Subcutaneous abdominal adipose tissue (tissue), 5 donors: Measurements from ENCODE around the gene ALOX5.

ENCODE experiments used
- H3K27ac ChIP-seq: one replicate; pipeline ENCODE4 v1.7.0; 2013; ENCODE audit warnings: low read depth, mild to moderate bottlenecking, inconsistent platforms, low read length, moderate library complexity
- H3K27me3 ChIP-seq, 5 donors: one replicate each; pipeline ENCODE4 v1.7.0; 2013; ENCODE audit warnings: low read length in 5 of 5, inconsistent platforms in 1 of 5; ENCODE audit not compliant: control insufficient read depth in 5 of 5, insufficient read depth in 4 of 5
- H3K36me3 ChIP-seq, 5 donors: one replicate each; pipeline ENCODE4 v1.7.0; 2013; ENCODE audit warnings: low read length in 5 of 5; ENCODE audit not compliant: control insufficient read depth in 5 of 5, insufficient read depth in 5 of 5
- H3K4me1 ChIP-seq, 5 donors: one replicate each; pipeline ENCODE4 v1.7.0; 2013; ENCODE audit warnings: low read length in 5 of 5, mild to moderate bottlenecking in 3 of 5, moderate library complexity in 1 of 5; ENCODE audit not compliant: control insufficient read depth in 5 of 5, insufficient read depth in 5 of 5
- H3K4me3 ChIP-seq, 5 donors: one replicate each; pipeline ENCODE4 v1.7.0; 2013; ENCODE audit warnings: low read length in 5 of 5, low read depth in 1 of 5
- H3K9ac ChIP-seq, 5 donors: one replicate each; pipeline ENCODE4 v1.7.0; 2013; ENCODE audit warnings: low read length in 5 of 5, mild to moderate bottlenecking in 4 of 5, moderate library complexity in 3 of 5
- H3K9me3 ChIP-seq, 5 donors: one replicate each; pipeline ENCODE4 v1.7.0; 2013; ENCODE audit warnings: low read length in 5 of 5; ENCODE audit not compliant: control insufficient read depth in 5 of 5
- donor health status: healthy.
- donor health status: healthy.
- donor health status: healthy.
- donor health status: healthy.
- donor health status: healthy.

Gene ALOX5

GRCh38 chr10:45429790-45430189 lies 55.8 kb downstream of the ALOX5 start:
- Histone ChIP-seq H3K36me3 (peaks cover 0 to 7% (median 0%) of the 10 kb centered on the region in 5 donors), H3K27me3 (peaks cover 9 to 22% (median 11%) of the 10 kb centered on the region in 5 donors), H3K9me3 (no peaks in the 10 kb centered on the region), H3K4me1 (peaks cover 0 to 23% (median 16%) of the 10 kb centered on the region in 5 donors), H3K27ac (no peak overlapping the region), H3K4me3 (no peak overlapping the region), H3K9ac (no peak overlapping the region)

DNA sequence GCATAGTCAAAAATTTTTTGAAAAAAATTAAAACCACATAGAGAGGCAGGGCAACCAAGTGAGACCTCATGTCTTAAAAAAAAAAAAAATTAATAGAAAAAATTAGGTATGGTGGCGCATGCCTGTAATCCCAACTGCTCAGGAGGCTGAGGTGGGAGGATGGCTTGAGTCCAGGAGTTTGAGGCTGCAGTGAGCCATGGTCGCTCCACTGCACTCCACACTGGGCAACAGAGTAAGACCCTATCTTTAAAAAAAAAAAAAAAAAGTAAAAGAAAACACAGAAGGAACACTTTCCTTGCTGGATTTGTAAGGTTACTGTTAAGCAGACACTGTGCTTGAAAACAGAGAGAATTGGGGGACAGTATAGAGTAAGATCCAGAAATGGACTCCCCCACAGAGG lies 58.1 kb downstream of the ALOX5 start:
- Histone ChIP-seq H3K9me3 (no peaks in the 10 kb centered on the region), H3K27me3 (peaks cover 9 to 22% (median 11%) of the 10 kb centered on the region in 5 donors), H3K27ac (no peak overlapping the region), H3K9ac (no peak overlapping the region), H3K36me3 (peaks cover 0 to 7% (median 0%) of the 10 kb centered on the region in 5 donors), H3K4me3 (no peak overlapping the region), H3K4me1 (peaks cover 0 to 12% (median 9%) of the 10 kb centered on the region in 5 donors)

- Histone ChIP-seq H3K9me3 (no peaks in the 10 kb centered on the region), H3K4me1 (peaks cover 0 to 7% (median 4%) of the 10 kb centered on the region in 5 donors), H3K27ac (no peak overlapping the region), H3K36me3 (peaks cover 0 to 7% (median 0%) of the 10 kb centered on the region in 5 donors), H3K9ac (no peak overlapping the region), H3K27me3 (peaks cover 9 to 18% (median 11%) of the 10 kb centered on the region in 5 donors), H3K4me3 (no peak overlapping the region)
Observed at GRCh38 chr10:45432700-45433472, 58.9 kb downstream of the ALOX5 start.

GRCh38 chr10:45433716-45434469 lies 59.9 kb downstream of the ALOX5 start:
- no peak overlapping the region for H3K4me3 ChIP-seq
- H3K27ac ChIP-seq, result no peak overlapping the region
- H3K9ac ChIP-seq, result no peak overlapping the region
- peaks cover 0 to 4% (median 0%) of the 10 kb centered on the region in 5 donors for H3K36me3 ChIP-seq
- peaks cover 3 to 16% (median 4%) of the 10 kb centered on the region in 5 donors for H3K27me3 ChIP-seq
- no peaks in the 10 kb centered on the region for H3K9me3 ChIP-seq
- no peaks in the 10 kb centered on the region for H3K4me1 ChIP-seq

DNA sequence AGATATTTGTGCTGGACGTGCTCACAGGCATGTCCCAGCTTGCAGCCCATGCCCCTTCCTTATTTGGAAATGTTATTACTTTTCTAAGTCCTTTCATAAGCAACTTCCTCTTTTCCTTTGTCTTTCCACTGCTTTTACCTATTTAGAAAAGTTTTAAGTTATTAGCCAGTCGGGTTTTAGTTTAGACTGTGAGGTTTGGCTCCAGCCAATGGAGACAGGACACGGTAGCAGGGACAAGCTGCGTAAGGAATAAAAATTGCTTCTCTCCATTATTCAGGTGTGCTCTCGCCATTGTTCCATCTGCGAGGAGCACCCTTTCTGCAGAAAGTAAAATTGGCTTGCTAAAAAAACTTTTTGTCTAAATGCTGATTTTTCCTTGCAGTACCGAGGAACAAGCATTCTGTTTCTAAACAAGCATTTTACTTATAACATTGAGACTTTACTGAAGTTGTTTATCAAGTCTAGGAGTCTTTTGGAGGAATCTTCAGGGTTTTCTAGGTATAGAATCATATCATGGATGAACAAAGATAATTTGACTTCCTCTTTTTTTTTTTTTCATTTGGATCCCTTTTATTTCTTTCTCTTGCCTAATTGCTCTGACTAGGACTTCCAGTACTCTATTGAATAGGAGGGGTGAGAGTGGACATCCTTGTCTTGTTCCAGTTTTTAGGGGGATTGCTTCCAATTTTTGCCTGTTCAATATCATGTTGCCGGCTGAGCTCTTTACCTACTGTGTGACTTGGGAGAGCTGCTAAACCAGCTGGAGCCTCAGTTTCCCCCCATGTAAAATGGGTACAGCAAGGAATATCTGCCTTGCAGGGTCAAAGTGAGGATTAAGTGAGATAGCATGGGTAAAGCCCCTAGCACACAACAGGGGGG lies 63.8 kb downstream of the ALOX5 start:
- H3K27ac ChIP-seq, result no peak overlapping the region
- no peak overlapping the region for H3K4me3 ChIP-seq
- no peaks in the 10 kb centered on the region for H3K9me3 ChIP-seq
- no peaks in the 10 kb centered on the region for H3K4me1 ChIP-seq
- H3K27me3 ChIP-seq, result peaks cover 0 to 23% (median 19%) of the 10 kb centered on the region in 5 donors
- H3K36me3 ChIP-seq, result peaks cover 0 to 3% (median 0%) of the 10 kb centered on the region in 5 donors
- H3K9ac ChIP-seq, result no peak overlapping the region

DNA sequence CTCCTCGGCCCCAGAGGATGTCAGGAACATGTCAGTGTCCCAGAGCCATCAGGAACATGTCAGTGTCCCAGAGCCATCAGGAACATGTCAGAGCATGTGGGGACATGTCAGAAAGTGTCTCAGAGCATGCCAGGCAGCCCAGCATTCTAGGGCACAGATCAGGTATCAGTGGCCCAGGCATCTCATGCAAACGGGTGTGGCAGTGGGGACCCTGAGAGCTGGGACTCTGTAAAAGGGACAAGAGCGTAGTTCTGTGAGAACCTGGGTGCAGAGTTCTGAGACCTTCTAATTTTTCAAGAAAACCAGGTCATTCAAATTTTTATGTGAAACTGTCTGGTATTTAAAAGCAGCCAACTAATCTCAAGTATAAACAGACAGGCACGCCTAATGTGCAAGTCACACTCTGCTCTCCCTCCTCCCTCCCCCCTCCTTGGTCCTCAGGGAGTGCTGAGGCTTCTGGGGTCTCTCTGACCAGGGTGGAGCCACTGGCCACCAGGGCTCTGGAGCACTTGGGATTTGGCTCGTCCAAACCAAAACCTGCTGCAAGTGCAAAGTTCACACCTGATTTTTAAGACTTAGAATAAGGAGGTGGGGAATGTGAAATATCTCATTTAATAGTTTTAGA lies 64.6 kb downstream of the ALOX5 start:
- Histone ChIP-seq H3K4me1 (no peaks in the 10 kb centered on the region), H3K9me3 (no peaks in the 10 kb centered on the region), H3K27me3 (peaks cover 0 to 23% (median 19%) of the 10 kb centered on the region in 5 donors), H3K9ac (no peak overlapping the region), H3K36me3 (peaks cover 0 to 3% (median 0%) of the 10 kb centered on the region in 5 donors), H3K27ac (no peak overlapping the region), H3K4me3 (no peak overlapping the region)

- Histone ChIP-seq H3K4me3 (no peak overlapping the region), H3K4me1 (no peaks in the 10 kb centered on the region), H3K27me3 (peaks cover 0 to 23% (median 19%) of the 10 kb centered on the region in 5 donors), H3K36me3 (peaks cover 0 to 2% (median 0%) of the 10 kb centered on the region in 5 donors), H3K9ac (no peak overlapping the region), H3K27ac (no peak overlapping the region), H3K9me3 (no peaks in the 10 kb centered on the region)
Observed at GRCh38 chr10:45439365-45439764, 65.3 kb downstream of the ALOX5 start.

- Histone ChIP-seq H3K27ac (no peak overlapping the region), H3K9me3 (no peaks in the 10 kb centered on the region), H3K4me3 (no peak overlapping the region), H3K36me3 (no peaks in the 10 kb centered on the region), H3K4me1 (no peaks in the 10 kb centered on the region), H3K27me3 (peaks cover 0 to 23% (median 19%) of the 10 kb centered on the region in 5 donors), H3K9ac (no peak overlapping the region)
Observed at GRCh38 chr10:45439873-45440272, 65.9 kb downstream of the ALOX5 start.

DNA sequence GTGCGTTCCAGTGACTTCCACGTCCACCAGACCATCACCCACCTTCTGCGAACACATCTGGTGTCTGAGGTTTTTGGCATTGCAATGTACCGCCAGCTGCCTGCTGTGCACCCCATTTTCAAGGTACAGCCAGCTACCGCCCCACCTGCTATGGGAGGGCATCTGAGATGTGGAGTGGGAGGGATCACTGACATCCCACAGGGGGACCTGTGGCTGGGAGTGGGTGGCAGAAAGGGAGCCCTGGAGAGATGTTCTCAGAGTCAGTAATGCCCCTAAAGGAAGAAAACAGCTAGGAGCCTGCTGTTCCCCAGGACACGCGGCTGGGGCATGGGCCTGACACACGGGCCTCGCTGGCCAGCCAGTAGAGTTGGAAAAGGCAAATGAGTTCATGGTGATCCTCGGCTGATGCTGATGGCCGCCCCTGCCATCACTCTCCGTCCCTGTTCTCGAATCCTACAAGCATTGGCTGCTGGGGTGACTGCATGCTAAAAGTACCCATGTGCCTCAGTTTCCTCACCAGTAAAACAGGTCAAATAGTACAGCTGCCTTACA lies 66.6 kb downstream of the ALOX5 start:
- Histone ChIP-seq H3K27ac (no peak overlapping the region), H3K27me3 (peaks cover 0 to 23% (median 19%) of the 10 kb centered on the region in 5 donors), H3K4me3 (no peak overlapping the region), H3K4me1 (peaks cover 0 to 4% (median 0%) of the 10 kb centered on the region in 5 donors), H3K9me3 (no peaks in the 10 kb centered on the region), H3K9ac (no peak overlapping the region), H3K36me3 (no peaks in the 10 kb centered on the region)
